Mesodermal cell (in vitro differentiated cells): Measurements from ENCODE around the gene FAM53B.

ENCODE experiments used
- H3K27ac ChIP-seq: 2 replicates; pipeline ENCODE4 v1.7.0; 2013; ENCODE audit warnings: mild to moderate bottlenecking, low read depth, low read length, moderate library complexity; ENCODE audit not compliant: severe bottlenecking
- H3K36me3 ChIP-seq: 2 replicates; pipeline ENCODE4 v1.7.1; 2013; ENCODE audit warnings: mild to moderate bottlenecking, low read length, moderate library complexity; ENCODE audit not compliant: control insufficient read depth, insufficient read depth
- H3K4me1 ChIP-seq: one replicate; pipeline ENCODE4 v1.7.1; 2013; ENCODE audit warnings: mild to moderate bottlenecking, low read length; ENCODE audit not compliant: insufficient read depth, control insufficient read depth, poor library complexity, severe bottlenecking
- H3K4me3 ChIP-seq: 2 replicates; pipeline ENCODE4 v1.7.0; 2013; ENCODE audit warnings: low read length, control low read depth, mild to moderate bottlenecking; ENCODE audit not compliant: insufficient read depth, poor library complexity, severe bottlenecking; ENCODE audit errors: extremely low read depth
- H3K9me3 ChIP-seq: 2 replicates; pipeline ENCODE4 v1.7.1; 2013; ENCODE audit warnings: mild to moderate bottlenecking, low read length, moderate library complexity; ENCODE audit not compliant: control insufficient read depth
- WGBS, 2 experiments: methylation state at CpG; one replicate each; pipeline ENCODE4 v1.1.5; 2013; ENCODE audit warnings: missing lambda C conversion rate in 2 of 2; ENCODE audit not compliant: insufficient coverage in 2 of 2; 5-methylcytosine and 5-hydroxymethylcytosine counted together

Gene FAM53B

DNA sequence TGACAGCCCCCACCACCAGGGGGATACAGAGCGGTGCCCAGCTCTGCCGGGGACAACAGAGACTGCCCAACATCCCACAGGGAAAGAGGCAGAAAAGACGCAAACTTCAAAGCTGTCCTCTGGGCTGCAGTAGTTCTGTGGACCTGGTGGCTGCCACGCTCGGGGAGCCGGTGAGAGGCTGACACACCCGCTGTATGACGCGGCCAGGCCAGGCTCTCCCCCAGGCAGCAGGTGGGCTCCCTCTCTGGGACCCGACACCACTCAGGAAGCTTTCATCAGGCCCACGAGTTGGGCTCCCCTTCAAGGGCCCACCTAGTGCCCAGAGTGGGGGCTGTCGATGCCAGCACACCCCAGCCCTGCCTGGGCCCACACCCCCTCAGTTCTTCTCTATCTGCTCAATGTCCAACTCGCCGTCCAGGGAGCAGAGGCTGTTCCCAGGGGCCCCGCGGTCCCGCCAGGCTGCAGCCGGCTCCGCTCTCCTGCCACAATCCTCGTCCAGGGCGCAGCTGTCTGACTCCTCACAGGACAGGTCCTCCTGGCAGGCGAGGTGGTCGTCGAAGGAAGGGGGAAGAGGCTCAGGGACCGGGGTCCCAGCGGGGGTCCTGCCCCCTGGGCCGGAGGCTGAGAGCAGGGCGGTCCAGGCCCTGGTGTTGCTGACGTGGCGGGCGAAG lies 121.2 kb downstream of the FAM53B start:
- Histone ChIP-seq H3K27ac (no peak overlapping the region), H3K4me3 (no peak overlapping the region), H3K4me1 (peaks cover 6% of the 10 kb centered on the region), H3K9me3 (no peaks in the 10 kb centered on the region), H3K36me3 (peaks cover 2% of the 10 kb centered on the region)
- WGBS, 2 experiments: 92 to 96% methylated on average over 26 to 28 of the region's 31 CpGs

GRCh38 chr10:124622158-124622557 lies 122.0 kb downstream of the FAM53B start:
- Histone ChIP-seq H3K27ac (no peak overlapping the region), H3K36me3 (peaks cover 5% of the 10 kb centered on the region), H3K9me3 (no peaks in the 10 kb centered on the region), H3K4me3 (no peak overlapping the region), H3K4me1 (peaks cover 6% of the 10 kb centered on the region)
- WGBS, 2 experiments: 97% methylated on average over 13 of the region's 13 CpGs

DNA sequence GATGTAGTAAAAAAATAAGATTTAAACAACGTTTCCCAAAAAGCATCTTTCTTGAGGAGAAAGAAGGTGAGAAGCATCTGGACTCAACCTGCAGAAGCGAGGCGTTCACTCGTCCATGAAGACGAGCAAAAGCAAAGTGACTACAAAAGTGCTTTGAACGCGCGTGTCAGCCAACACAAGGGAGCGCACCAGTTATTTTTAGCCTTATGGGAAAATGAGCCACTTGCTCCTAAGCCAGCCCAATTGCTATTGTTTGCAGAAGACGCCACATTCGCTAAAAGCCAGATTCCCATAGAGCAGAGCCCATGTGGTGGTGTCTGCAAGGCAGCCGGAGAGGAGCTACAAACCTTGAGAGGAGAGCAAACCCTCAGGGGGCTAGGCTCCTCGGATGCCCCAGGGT lies 122.5 kb downstream of the FAM53B start:
- H3K27ac ChIP-seq: no peak overlapping the region
- H3K36me3 ChIP-seq: peaks cover 5% of the 10 kb centered on the region
- H3K9me3 ChIP-seq: no peaks in the 10 kb centered on the region
- peaks cover 6% of the 10 kb centered on the region for H3K4me1 ChIP-seq
- WGBS, 2 experiments: 90 to 97% methylated on average over 13 of the region's 13 CpGs
- H3K4me3 ChIP-seq: no peak overlapping the region

GRCh38 chr10:124619802-124620490 lies 124.2 kb downstream of the FAM53B start:
- H3K27ac ChIP-seq: no peak overlapping the region
- H3K4me3 ChIP-seq: no peak overlapping the region
- H3K9me3 ChIP-seq: no peaks in the 10 kb centered on the region
- 92 to 94% methylated on average over 11 to 15 of the region's 26 CpGs for WGBS, 2 experiments
- H3K4me1 ChIP-seq: peaks cover 12% of the 10 kb centered on the region
- peaks cover 5% of the 10 kb centered on the region for H3K36me3 ChIP-seq

DNA sequence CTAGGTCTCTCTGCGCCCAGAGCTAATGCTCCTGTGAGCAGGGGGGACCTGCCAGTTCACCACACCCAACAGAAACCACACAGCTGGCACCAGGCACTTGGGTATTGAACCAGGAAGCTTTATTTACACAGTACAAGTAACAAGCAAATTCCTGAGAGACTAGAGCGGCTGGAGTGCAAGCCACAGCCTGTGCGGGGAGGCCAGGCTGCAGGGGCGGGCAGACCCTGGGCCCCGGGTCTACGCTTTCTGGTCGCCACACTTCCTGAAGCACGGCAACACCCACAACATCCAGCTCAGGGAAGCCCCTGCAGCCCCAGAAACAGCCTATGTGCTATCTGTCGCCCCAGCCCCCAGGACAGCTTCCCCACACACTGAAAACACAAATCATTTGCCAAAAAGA lies 125.0 kb downstream of the FAM53B start:
- Histone ChIP-seq H3K36me3 (peaks cover 5% of the 10 kb centered on the region), H3K9me3 (no peaks in the 10 kb centered on the region), H3K27ac (no peak overlapping the region), H3K4me1 (peaks cover 12% of the 10 kb centered on the region), H3K4me3 (no peak overlapping the region)
- WGBS, 2 experiments: 85 to 93% methylated on average over 5 to 8 of the region's 9 CpGs

DNA sequence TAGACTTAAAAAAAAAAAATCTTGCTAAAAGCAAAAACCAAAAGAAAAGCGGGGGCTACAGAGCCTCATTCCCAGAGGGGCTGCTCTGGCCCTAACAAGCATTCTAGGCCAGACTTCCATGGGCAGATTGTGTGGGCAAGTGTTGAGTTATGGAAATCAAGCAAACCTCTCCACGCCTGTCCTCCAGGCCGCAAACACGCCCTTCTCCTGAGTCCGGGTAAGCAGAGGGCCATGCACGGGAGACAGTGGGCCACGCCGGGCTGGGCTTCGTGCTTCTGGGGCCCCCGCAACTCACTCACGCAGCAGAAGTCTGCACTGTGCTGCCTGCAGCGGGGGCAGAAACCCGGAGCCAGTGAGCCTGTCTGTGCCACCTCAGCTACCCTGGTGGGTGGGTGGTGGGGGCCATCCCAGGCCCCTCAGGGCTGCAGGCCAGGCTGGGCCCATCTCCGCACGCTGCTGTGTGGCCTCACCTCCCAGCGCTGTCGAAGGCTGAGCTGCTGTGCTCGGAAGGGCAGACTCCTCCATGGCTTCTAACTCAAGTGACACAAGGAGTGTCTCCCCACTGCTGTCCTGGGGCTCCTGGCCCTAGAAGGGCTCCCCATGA lies 125.6 kb downstream of the FAM53B start:
- no peak overlapping the region for H3K27ac ChIP-seq
- no peaks in the 10 kb centered on the region for H3K9me3 ChIP-seq
- peaks cover 5% of the 10 kb centered on the region for H3K36me3 ChIP-seq
- no peak overlapping the region for H3K4me3 ChIP-seq
- 92 to 95% methylated on average over 14 to 18 of the region's 18 CpGs for WGBS, 2 experiments
- H3K4me1 ChIP-seq: peaks cover 12% of the 10 kb centered on the region

GRCh38 chr10:124616836-124617130 lies 127.4 kb downstream of the FAM53B start:
- Histone ChIP-seq H3K4me3 (no peak overlapping the region), H3K9me3 (no peaks in the 10 kb centered on the region), H3K27ac (no peak overlapping the region), H3K4me1 (peaks cover 12% of the 10 kb centered on the region), H3K36me3 (peaks cover 5% of the 10 kb centered on the region)
- 63 to 81% methylated on average over 1 to 2 of the region's 4 CpGs for WGBS, 2 experiments

GRCh38 chr10:124616040-124616835 lies 127.9 kb downstream of the FAM53B start:
- peaks cover 12% of the 10 kb centered on the region for H3K4me1 ChIP-seq
- H3K9me3 ChIP-seq: no peaks in the 10 kb centered on the region
- no peak overlapping the region for H3K27ac ChIP-seq
- peaks cover 5% of the 10 kb centered on the region for H3K36me3 ChIP-seq
- no peak overlapping the region for H3K4me3 ChIP-seq
- WGBS, 2 experiments: 62 to 67% methylated on average over 24 to 25 of the region's 30 CpGs

DNA sequence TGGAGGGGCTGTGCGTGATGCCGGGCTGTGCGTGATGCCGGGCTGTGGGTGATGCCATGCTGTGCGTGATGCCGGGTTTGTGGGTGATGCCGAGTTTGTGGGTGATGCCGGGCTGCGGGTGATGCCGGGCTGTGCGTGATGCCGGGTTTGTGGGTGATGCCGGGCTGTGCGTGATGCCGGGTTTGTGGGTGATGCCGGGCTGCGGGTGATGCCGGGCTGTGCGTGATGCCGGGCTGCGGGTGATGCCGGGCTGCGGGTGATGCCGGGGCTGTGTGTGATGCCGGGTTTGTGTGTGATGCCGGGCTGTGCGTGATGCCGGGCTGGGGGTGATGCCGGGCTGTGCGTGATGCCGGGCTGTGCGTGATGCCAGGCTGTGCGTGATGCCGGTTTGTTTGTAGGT lies 128.9 kb downstream of the FAM53B start:
- Histone ChIP-seq H3K4me1 (peaks cover 12% of the 10 kb centered on the region), H3K36me3 (peaks cover 5% of the 10 kb centered on the region), H3K9me3 (no peaks in the 10 kb centered on the region), H3K27ac (no peak overlapping the region), H3K4me3 (no peak overlapping the region)
- WGBS, 2 experiments: 96 to 97% methylated on average over 16 to 33 of the region's 34 CpGs

- Histone ChIP-seq H3K4me3 (no peak overlapping the region), H3K36me3 (peaks cover 5% of the 10 kb centered on the region), H3K4me1 (peaks cover 6% of the 10 kb centered on the region), H3K27ac (no peak overlapping the region), H3K9me3 (no peaks in the 10 kb centered on the region)
- WGBS, 2 experiments: 88 to 90% methylated on average over 10 of the region's 11 CpGs
These were observed 130.0 kb downstream of the FAM53B start for GRCh38 chr10:124614003-124614659.
